K562 (cell line): Measurements from ENCODE around the gene ICA1. TPM values are rescaled to one million over a fixed set of nuclear protein-coding genes. Genes with fewer than 3 reads are reported as not detected.

Experiments
- ATAC-seq: fragments of 200-7000 bp; cut with Tn5 transposase; 3 replicates; pipeline ENCODE4 v1.9.1; 2020; ENCODE audit warnings: moderate library complexity
- BruUV-seq: library from RNA; stranded (reverse); fragments of 400-500 nt; replicated peaks from 2 replicates; lab custom pipeline; 2021; lab: Mats Ljungman, UMichigan
- CTCF ChIA-PET: fragments of 300-600 bp; formaldehyde crosslinking; extraction: SDS; loops from one replicate; lab custom pipeline; 2021; ENCODE audit warnings: low intra/inter-chr PET ratio; lab: Yijun Ruan, JAX
- POLR2A ChIA-PET: fragments of 300-600, 350-650 bp; sonication (Branson Sonifier 250); formaldehyde crosslinking; extraction: SDS; loops from one replicate; lab custom pipeline; 2021; ENCODE audit warnings: antibody characterized with exemption, inconsistent platforms; lab: Yijun Ruan, JAX
- DNase-seq, 4 experiments: peaks; one replicate each; pipeline versions ENCODE4 v3.0.0 to v3.0.0-alpha.2; 2011 to 2018; ENCODE audit warnings: low spot score in 3 of 4, mixed read lengths in 3 of 4; ENCODE audit errors: extremely low read depth in 1 of 4
- FAIRE-seq: peaks from 2 replicates; lab custom pipeline; 2011; peaks lifted over from hg19 to GRCh38; lab: Jason Lieb, UNC
- H2AFZ ChIP-seq: 2 replicates; pipeline ENCODE4 v1.6.0; 2011; ENCODE audit warnings: low read depth, low read length, control low read depth, inconsistent platforms
- H3K27ac ChIP-seq: fragments of 200-600 bp; 3 replicates; pipeline ENCODE4 v1.8.0; 2011; ENCODE audit warnings: low read depth, mild to moderate bottlenecking, control low read depth, inconsistent platforms, low read length, moderate library complexity, mixed read lengths; ENCODE audit errors: extremely low read depth
- H3K27me3 ChIP-seq, 2 experiments: fragments of 300-600 bp in 1 of 2; 2 replicates in 1 of 2; 3 replicates in 1 of 2; pipeline versions ENCODE4 v1.6.0 to v1.8.0; 2011; ENCODE audit warnings: inconsistent platforms in 2 of 2, low read length in 2 of 2, mild to moderate bottlenecking in 1 of 2, mixed read lengths in 1 of 2, moderate library complexity in 1 of 2; ENCODE audit not compliant: control insufficient read depth in 2 of 2, insufficient read depth in 2 of 2
- H3K36me3 ChIP-seq: fragments of 300-600 bp; 3 replicates; pipeline ENCODE4 v1.8.0; 2011; ENCODE audit warnings: mild to moderate bottlenecking, low read length, inconsistent platforms; ENCODE audit not compliant: control insufficient read depth, insufficient read depth
- H3K4me1 ChIP-seq, 2 experiments: fragments of 200-600 bp in 1 of 2; replicated peaks in 1 of 2; 2 replicates in 1 of 2; 3 replicates in 1 of 2; pipeline versions ENCODE4 v1.5.1 to v1.8.0; 2011; ENCODE audit warnings: inconsistent platforms in 2 of 2, low read length in 2 of 2, mild to moderate bottlenecking in 1 of 2, mixed read lengths in 1 of 2, moderate library complexity in 1 of 2; ENCODE audit not compliant: control insufficient read depth in 2 of 2, insufficient read depth in 2 of 2
- H3K4me2 ChIP-seq: 2 replicates; pipeline ENCODE4 v1.6.1; 2011; ENCODE audit warnings: low read length, control low read depth, inconsistent platforms, mixed read lengths; ENCODE audit not compliant: insufficient read depth
- H3K4me3 ChIP-seq: fragments of 200-600 bp; sonication (generic), shearing (Covaris generic); 2 replicates; pipeline ENCODE4 v1.5.1; 2016; ENCODE audit warnings: control low read depth, inconsistent platforms
- H3K79me2 ChIP-seq: fragments of 200-600 bp; 3 replicates; pipeline ENCODE4 v1.8.0; 2011; ENCODE audit warnings: low read length, inconsistent platforms; ENCODE audit not compliant: control insufficient read depth, insufficient read depth
- H3K9ac ChIP-seq, 2 experiments: 2 replicates each; pipeline versions ENCODE4 v1.6.0 to v1.6.1; 2011; ENCODE audit warnings: low read depth in 2 of 2, low read length in 2 of 2, control low read depth in 1 of 2, inconsistent platforms in 1 of 2, mild to moderate bottlenecking in 1 of 2, mixed read lengths in 1 of 2; ENCODE audit not compliant: insufficient read depth in 1 of 2
- H3K9me1 ChIP-seq: one replicate; pipeline ENCODE4 v1.6.0; 2011; ENCODE audit warnings: inconsistent platforms, mild to moderate bottlenecking, low read length, moderate library complexity; ENCODE audit not compliant: control insufficient read depth, insufficient read depth
- H3K9me3 ChIP-seq: replicated peaks from 2 replicates; pipeline ENCODE4 v1.5.1; 2011; ENCODE audit warnings: low read depth, low read length, inconsistent platforms; ENCODE audit not compliant: control insufficient read depth, insufficient read depth
- H4K20me1 ChIP-seq: replicated peaks from 2 replicates; pipeline ENCODE4 v1.6.1; 2011; ENCODE audit warnings: low read length, inconsistent platforms, mixed read lengths; ENCODE audit not compliant: control insufficient read depth, insufficient read depth
- AFF4 ChIP-seq: sonication (generic); formaldehyde crosslinking; IDR thresholded peaks from 2 replicates; pipeline ENCODE4 v1.8.0; 2023; ENCODE audit warnings: mild to moderate bottlenecking, missing genetic modification reagents
- GTF2F1 ChIP-seq: IDR thresholded peaks from 2 replicates; pipeline ENCODE4 v1.6.1; 2011; ENCODE audit warnings: low read depth, low read length, improper control_type of control experiment
- MEIS2 ChIP-seq: fragments of 450-650 bp; IDR thresholded peaks from 2 replicates; pipeline ENCODE4 v1.6.1; 2014; ENCODE audit warnings: mild to moderate bottlenecking; ENCODE audit not compliant: partially characterized antibody
- MXD1 ChIP-seq: fragments of 250-450 bp; sonication (Bioruptor Pico); IDR thresholded peaks from 2 replicates; pipeline ENCODE4 v1.8.0; 2021; ENCODE audit warnings: borderline replicate concordance, mild to moderate bottlenecking, moderate library complexity; ENCODE audit not compliant: poor library complexity, severe bottlenecking
- NRF1 ChIP-seq, 2 experiments: fragments of 450-650 bp; IDR thresholded peaks in 1 of 2; conservative IDR thresholded peaks in 1 of 2; 2 replicates each; pipeline ENCODE4 v1.6.1; 2014; ENCODE audit warnings: mild to moderate bottlenecking in 2 of 2
- PBX2 ChIP-seq, 2 experiments: IDR thresholded peaks in 1 of 2; conservative IDR thresholded peaks in 1 of 2; 2 replicates each; pipeline ENCODE4 v1.6.1; 2016; ENCODE audit warnings: low read depth in 2 of 2, mild to moderate bottlenecking in 1 of 2, missing compliant biosample characterization in 1 of 2, missing genetic modification characterization in 1 of 2, moderate library complexity in 1 of 2
- ZNF41 ChIP-seq: fragments of 250-450 bp; sonication (Bioruptor Pico); conservative IDR thresholded peaks from 2 replicates; pipeline ENCODE4 v1.4.0; 2020; ENCODE audit warnings: mild to moderate bottlenecking
- WGBS: fragments of 100-300 bp; shearing (Covaris generic); methylation state at CpG from one replicate; pipeline ENCODE4 v1.1.6; 2016; ENCODE audit warnings: low coverage, mixed read lengths; ENCODE audit not compliant: insufficient coverage; ENCODE audit errors: missing lambda C conversion rate; 5-methylcytosine and 5-hydroxymethylcytosine counted together
- in situ Hi-C: fragments of 300-500 bp; cut with MboI; formaldehyde crosslinking; loops from 4 replicates; pipeline ENCODE4 v1.15.0; 2018; ENCODE audit warnings: inconsistent platforms, mixed read lengths
- intact Hi-C: fragments of 100-400 bp; cut with micrococcal nuclease; formaldehyde crosslinking; loops from 2 replicates; pipeline ENCODE4 v1.14.2; 2022
- polyA plus RNA-seq, 8 experiments: library from polyadenylated mRNA; depleted of rRNA in 4 of 8; stranded (reverse) in 5 of 8; unstranded in 3 of 8; fragments of >200 nt; fragmentation: Nextera tagmentation in 2 of 8; fragmentation: Illumina TruSeq in 1 of 8; extraction: Ambion mirVana in 2 of 8; extraction: Trizol in 1 of 8; gene quantifications; 2 replicates each; pipeline versions ENCODE4 v1.2.1 to v1.2.3, GENCODE V29; 2011 to 2014; ENCODE audit warnings: inconsistent platforms in 1 of 8, missing spikeins in 1 of 8
- total RNA-seq, 7 experiments: library from RNA; depleted of rRNA in 6 of 7; stranded (reverse); fragments of >200 nt in 6 of 7; fragmentation: Illumina TruSeq in 2 of 7; extraction: Trizol in 2 of 7; gene quantifications; 2 replicates each; pipeline versions ENCODE4 v1.2.1 to v1.2.3, GENCODE V29; 2011 to 2021; ENCODE audit warnings: low replicate concordance in 1 of 7

ICA1 gene
- total and polyA plus RNA-seq, 9 of the 15 experiments (the other 6 are each of a cell fraction or from before 2014, with no cell fraction given) = 7.1 to 22.3 (median 16.4) TPM

- TF ChIP-seq AFF4 (no peak), GTF2F1 (no peak), NRF1 (conservative IDR thresholded peaks at IDR 0.05 in 1 of 2, IDR thresholded peaks at IDR 0.05 in 1 of 2) (no peak), ZNF41 (peak; percentile 86)
These were observed 100.6 kb downstream of the ICA1 start (continued) for GRCh38 chr7:8161364-8161828.

- no peaks in the 10 kb centered on the region for H3K36me3 ChIP-seq
- TF ChIP-seq PBX2 (CRISPR knock-in tag; IDR thresholded peaks at IDR 0.05; ENCODE audit: low read depth) (no peak), PBX2 (tag; conservative IDR thresholded peaks at IDR 0.05; ENCODE audit: low read depth) (peak; percentile 52; the same call in 1 of the 2 replicates), MEIS2 (peak; percentile 19), MXD1 (CRISPR knock-in tag) (no peak)
- TF ChIP-seq, all 486 proteins: peak for 2
- ChIA-PET POLR2A (interaction anchor here (0.6 kb wide), 1 partner anchor 520 kb away, joined by 3 read pairs; the partner anchor contains the start of gene UMAD1), CTCF (no interaction called here)
- H3K4me1 ChIP-seq = peaks cover 0 to 7% of the 10 kb centered on the region in 2 experiments; a peak in 4 of 5 replicates
- no peak overlapping the region for H3K4me3 ChIP-seq
- no peaks in the 10 kb centered on the region for H3K27me3 ChIP-seq
- in situ Hi-C loops (no loop called here), intact Hi-C loops (no loop called here)
- H3K27ac ChIP-seq = no peak overlapping the region
- H4K20me1 ChIP-seq = no peaks in the 10 kb centered on the region
- H3K9ac ChIP-seq = no peak overlapping the region
- H3K9me3 ChIP-seq = no peaks in the 10 kb centered on the region
- FAIRE-seq = no peak
- no peak for DNase-seq
- no peaks in the 10 kb centered on the region for H3K9me1 ChIP-seq
- no TSS peak for BruUV-seq
- no peak for ATAC-seq
- WGBS = 40% methylated on average over 7 of the region's 7 CpGs
- H3K4me2 ChIP-seq = no peak overlapping the region
- H3K79me2 ChIP-seq = no peaks in the 10 kb centered on the region
- no peak overlapping the region for H2AFZ ChIP-seq
These were observed 101.1 kb downstream of the ICA1 start for GRCh38 chr7:8160779-8161345.
